Psoas muscle (tissue), 8 donors: ENCODE results near the gene COA1. TPM values are rescaled to one million over a fixed set of nuclear protein-coding genes. Genes with fewer than 3 reads are reported as not detected.
"Not testable (repeated sequence)": the region's sequence is repeated elsewhere in the genome, so short reads cannot be mapped to it uniquely, and the experiment has no call there.

ENCODE experiments used
- ATAC-seq, 4 donors: fragments of 200-7000 bp; cut with Tn5 transposase; one replicate each; pipeline ENCODE4 v1.9.1; 2020; ENCODE audit warnings: moderate library complexity in 3 of 4, mild to moderate bottlenecking in 2 of 4
- DNase-seq, 2 donors: peaks; one replicate each; pipeline ENCODE4 v3.0.0-alpha.2; 2020
- H3K27ac ChIP-seq: fragments of 200-600 bp; one replicate; pipeline ENCODE4 v1.8.0; 2022
- H3K27me3 ChIP-seq, 3 donors: fragments of 200-600 bp in 1 of 3; one replicate each; pipeline versions ENCODE4 v1.6.1 to v1.8.0; 2013 to 2022; ENCODE audit warnings: low read length in 2 of 3, mild to moderate bottlenecking in 2 of 3, moderate library complexity in 1 of 3; ENCODE audit not compliant: insufficient read depth in 3 of 3
- H3K36me3 ChIP-seq, 2 donors: fragments of 200-600 bp in 1 of 2; one replicate each; pipeline versions ENCODE4 v1.6.1 to v1.8.0; 2013 to 2022; ENCODE audit warnings: low read depth in 1 of 2, mild to moderate bottlenecking in 1 of 2, moderate library complexity in 1 of 2; ENCODE audit not compliant: insufficient read depth in 1 of 2
- H3K4me1 ChIP-seq: fragments of 200-600 bp; one replicate; pipeline ENCODE4 v1.8.0; 2022
- H3K4me3 ChIP-seq: fragments of 200-600 bp; one replicate; pipeline ENCODE4 v1.8.0; 2022; ENCODE audit warnings: mild to moderate bottlenecking
- H3K9me3 ChIP-seq: fragments of 200-600 bp; one replicate; pipeline ENCODE4 v1.8.0; 2022
- WGBS, 3 donors: extraction: QIAGEN DNeasy Blood & Tissue Kit; methylation state at CpG; one replicate each; pipeline versions ENCODE4 v1.1.6 to v1.1.7; 2013; 5-methylcytosine and 5-hydroxymethylcytosine counted together
- intact Hi-C, 2 donors: fragments of 100-400 bp; cut with DNase I; formaldehyde crosslinking; loops; one replicate each; pipeline versions ENCODE4 v1.11.0 to v1.14.2; 2022
- polyA plus RNA-seq, 3 donors: library from polyadenylated mRNA; stranded (reverse); fragments of 200-250 nt; gene quantifications; one replicate each; pipeline ENCODE4 v1.2.3, GENCODE V29; 2013
- total RNA-seq, 4 donors: library from RNA; stranded (reverse); fragmentation: NEBNext Ultra II Directional in 2 of 4; extraction: Animal tissue kit (Norgen Biotek cat#: 25700) in 2 of 4; gene quantifications; one replicate each; pipeline versions ENCODE4 v1.2.1 to v1.2.4, GENCODE V29; 2021 to 2023
- TF ChIP-seq, protein P1 (sequence below): fragments of 200-600 bp; IDR thresholded peaks from one replicate; pipeline ENCODE4 v1.8.0; 2022; ENCODE audit warnings: antibody characterized with exemption
- donor health status: healthy with polysubstance abuse.
- donor health status: DM: no; HTN: no; CAD: no; lungs with moderate emphysema.
- donor health status: Bipolar disorder and iron deficiency.
- donor health status: healthy.
- donor health status: DM: yes; HTN: yes; CAD: no.
- donor health status: DM: no; HTN: no; CAD: no.
- donor health status: DM: no; HTN: no; CAD: no.
- donor health status: DM: yes; HTN: yes; CAD: no.

COA1 gene
- total and polyA plus RNA-seq, 7 donors, result 41.5 to 74.9 (median 60.5) TPM

DNA sequence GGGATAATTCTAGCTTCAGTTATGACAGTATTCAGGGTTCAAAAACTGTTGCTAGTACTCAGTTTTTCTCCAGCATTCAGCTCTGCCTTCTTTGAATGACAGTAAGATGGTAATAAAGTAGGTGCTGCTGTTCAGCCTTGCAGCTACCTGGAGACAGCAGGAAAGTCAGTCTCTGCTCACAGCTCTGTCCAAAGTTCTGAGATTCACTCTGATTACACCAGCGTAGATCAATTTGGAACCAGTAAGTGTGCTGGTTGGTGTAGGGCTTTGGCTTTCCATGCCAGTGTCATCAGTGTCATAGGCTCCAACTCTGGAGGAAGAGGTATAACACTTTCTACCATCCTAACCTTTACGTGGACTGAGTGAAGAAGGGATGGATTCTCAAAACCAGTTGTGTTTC is 120.2 kb downstream of the COA1 start:
- H3K27me3 ChIP-seq, result no peaks in the 10 kb centered on the region
- DNase-seq (no peak), ATAC-seq (no peak)
- WGBS, 3 donors, result 97 to 98% (median 98%) methylated on average over 2 of the region's 2 CpGs
- H3K36me3 ChIP-seq, result peaks cover 3 to 23% of the 10 kb centered on the region in 2 donors
- no peak overlapping the region for H3K27ac ChIP-seq
- H3K4me1 ChIP-seq, result peaks cover 15% of the 10 kb centered on the region
- TF ChIP-seq, protein P1, sequence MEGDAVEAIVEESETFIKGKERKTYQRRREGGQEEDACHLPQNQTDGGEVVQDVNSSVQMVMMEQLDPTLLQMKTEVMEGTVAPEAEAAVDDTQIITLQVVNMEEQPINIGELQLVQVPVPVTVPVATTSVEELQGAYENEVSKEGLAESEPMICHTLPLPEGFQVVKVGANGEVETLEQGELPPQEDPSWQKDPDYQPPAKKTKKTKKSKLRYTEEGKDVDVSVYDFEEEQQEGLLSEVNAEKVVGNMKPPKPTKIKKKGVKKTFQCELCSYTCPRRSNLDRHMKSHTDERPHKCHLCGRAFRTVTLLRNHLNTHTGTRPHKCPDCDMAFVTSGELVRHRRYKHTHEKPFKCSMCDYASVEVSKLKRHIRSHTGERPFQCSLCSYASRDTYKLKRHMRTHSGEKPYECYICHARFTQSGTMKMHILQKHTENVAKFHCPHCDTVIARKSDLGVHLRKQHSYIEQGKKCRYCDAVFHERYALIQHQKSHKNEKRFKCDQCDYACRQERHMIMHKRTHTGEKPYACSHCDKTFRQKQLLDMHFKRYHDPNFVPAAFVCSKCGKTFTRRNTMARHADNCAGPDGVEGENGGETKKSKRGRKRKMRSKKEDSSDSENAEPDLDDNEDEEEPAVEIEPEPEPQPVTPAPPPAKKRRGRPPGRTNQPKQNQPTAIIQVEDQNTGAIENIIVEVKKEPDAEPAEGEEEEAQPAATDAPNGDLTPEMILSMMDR, result no peak
- H3K9me3 ChIP-seq, result no peaks in the 10 kb centered on the region
- no peak overlapping the region for H3K4me3 ChIP-seq
- intact Hi-C loops, result no loop called here

DNA sequence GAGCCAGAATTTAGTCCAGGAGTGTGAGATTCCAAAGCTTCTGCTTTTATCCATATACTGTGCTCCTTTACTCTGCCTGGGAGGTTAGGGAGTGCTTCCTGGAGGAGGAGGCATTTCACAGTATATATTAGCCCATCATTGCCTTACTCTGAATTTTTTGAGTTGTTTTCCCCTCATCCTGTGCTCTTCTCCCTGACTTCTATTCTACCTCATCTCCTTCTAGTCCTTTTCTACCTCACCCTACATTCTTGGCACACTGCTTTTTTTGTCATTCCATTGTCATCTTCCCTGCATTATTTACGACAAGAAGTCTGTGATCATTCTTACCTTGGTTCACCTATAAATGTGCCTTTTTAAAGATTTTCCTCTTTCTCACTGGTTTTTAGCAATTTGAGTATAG is 125.1 kb downstream of the COA1 start:
- intact Hi-C loops, result loop anchor here in 1 of 2 donors (5.0 kb wide), 1 partner anchor 38 kb away; no protein-coding TSS in a partner anchor
- WGBS, 3 donors, result 81 to 100% (median 94%) methylated on average over 1 of the region's 1 CpG
- H3K9me3 ChIP-seq, result no peaks in the 10 kb centered on the region
- H3K4me1 ChIP-seq, result no peaks in the 10 kb centered on the region
- H3K27ac ChIP-seq, result no peak overlapping the region
- H3K27me3 ChIP-seq, result no peaks in the 10 kb centered on the region
- no peak overlapping the region for H3K4me3 ChIP-seq
- H3K36me3 ChIP-seq, result peaks cover 2 to 23% of the 10 kb centered on the region in 2 donors
- ATAC-seq, result no peak
- TF ChIP-seq, protein P1, result no peak
- no peak for DNase-seq

DNA sequence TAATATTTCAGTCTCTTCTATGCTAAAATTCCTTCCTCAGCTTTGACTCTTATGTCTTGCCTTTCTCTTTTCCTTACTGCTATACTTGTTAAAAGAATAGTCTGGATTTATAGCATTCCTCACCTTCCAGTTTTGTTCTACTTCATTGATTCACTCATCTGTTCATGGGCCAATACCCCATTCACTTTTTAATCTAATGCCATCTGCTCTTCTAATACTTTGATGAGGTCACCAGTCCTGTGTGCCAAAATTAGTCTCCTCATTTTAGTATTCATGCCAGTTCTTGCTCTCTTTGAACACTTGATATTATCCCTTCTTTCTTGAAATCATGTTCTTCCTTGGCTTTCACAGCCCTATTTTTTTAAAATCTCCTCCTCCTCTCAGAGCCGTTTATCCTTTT is 127.1 kb downstream of the COA1 start:
- H3K36me3 ChIP-seq, result peaks cover 2 to 32% of the 10 kb centered on the region in 2 donors
- no peaks in the 10 kb centered on the region for H3K27me3 ChIP-seq
- intact Hi-C loops, result loop anchor here in 1 of 2 donors (5.0 kb wide), 1 partner anchor 40 kb away; no protein-coding TSS in a partner anchor
- 21 to 43% (median 35%) methylated on average over 1 of the region's 1 CpG for WGBS, 3 donors
- TF ChIP-seq, protein P1, result no peak
- DNase-seq (no peak), ATAC-seq (no peak)
- H3K4me3 ChIP-seq, result no peak overlapping the region
- H3K4me1 ChIP-seq, result no peaks in the 10 kb centered on the region
- no peak overlapping the region for H3K27ac ChIP-seq
- no peaks in the 10 kb centered on the region for H3K9me3 ChIP-seq

DNA sequence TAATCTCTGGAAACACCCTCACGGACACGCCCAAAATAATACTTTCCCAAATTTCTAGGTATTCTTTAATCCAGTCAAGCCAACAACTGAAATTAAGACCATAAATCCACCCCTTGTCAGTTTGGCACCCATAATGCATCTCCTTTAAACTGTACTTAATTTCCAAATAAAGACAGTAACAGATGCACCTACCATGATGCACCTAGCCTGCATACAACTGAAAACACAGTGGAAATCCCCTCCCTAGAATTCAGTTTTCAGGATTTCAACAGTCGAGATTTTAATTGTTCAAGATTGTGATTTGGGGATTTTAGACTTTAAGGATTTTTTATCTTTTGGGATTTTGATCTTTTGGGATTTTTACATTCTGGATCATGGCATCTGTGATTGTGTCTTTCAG is 129.3 kb downstream of the COA1 start:
- Histone ChIP-seq H3K36me3 (peaks cover 2 to 45% of the 10 kb centered on the region in 2 donors), H3K9me3 (no peaks in the 10 kb centered on the region), H3K27ac (no peak overlapping the region), H3K4me3 (no peak overlapping the region), H3K4me1 (no peaks in the 10 kb centered on the region), H3K27me3 (no peaks in the 10 kb centered on the region)
- DNase-seq, result no peak
- intact Hi-C loops, result loop anchor here in 1 of 2 donors (5.0 kb wide), 1 partner anchor 42 kb away; no protein-coding TSS in a partner anchor
- ATAC-seq, result no peak
- TF ChIP-seq, protein P1, result no peak
- WGBS, 3 donors, result 85 to 94% (median 89%) methylated on average over 3 of the region's 3 CpGs

DNA sequence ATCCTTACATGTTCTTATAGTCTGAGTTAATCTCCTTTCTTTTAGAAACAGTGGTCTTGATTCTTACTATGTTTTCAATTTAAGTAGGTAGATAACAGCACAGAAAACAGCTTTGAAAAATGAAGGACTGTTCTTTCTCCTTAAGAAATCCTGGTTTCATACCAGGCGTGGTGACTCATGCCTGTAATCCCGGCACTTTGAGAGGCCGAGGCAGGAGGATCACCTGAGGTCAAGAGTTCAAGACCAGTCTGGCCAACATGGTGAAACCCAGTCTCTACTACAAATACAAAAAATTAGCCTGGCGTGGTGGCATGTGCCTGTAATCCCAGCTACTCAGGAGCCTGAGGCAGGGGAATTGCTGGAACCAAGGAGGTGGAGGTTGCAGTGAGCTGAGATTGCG is 132.9 kb downstream of the COA1 start:
- intact Hi-C loops, H3K4me1 ChIP-seq, H3K9me3 ChIP-seq, H3K27me3 ChIP-seq, H3K4me3 ChIP-seq, H3K27ac ChIP-seq, ATAC-seq, DNase-seq: not testable (repeated sequence)
- H3K36me3 ChIP-seq, result peaks cover 2 to 43% of the 10 kb centered on the region in 2 donors
- 83 to 91% (median 87%) methylated on average over 5 of the region's 5 CpGs for WGBS, 3 donors
